HG03064 (cell line): Measurements from ENCODE around the gene CHSY1.

Source experiments
- ATAC-seq: cut with Tn5 transposase; IDR thresholded peaks from one replicate; pipeline ENCODE4 v1.9.1; 2021; ENCODE audit warnings: low read depth; ENCODE audit not compliant: unreplicated experiment

CHSY1 gene

DNA sequence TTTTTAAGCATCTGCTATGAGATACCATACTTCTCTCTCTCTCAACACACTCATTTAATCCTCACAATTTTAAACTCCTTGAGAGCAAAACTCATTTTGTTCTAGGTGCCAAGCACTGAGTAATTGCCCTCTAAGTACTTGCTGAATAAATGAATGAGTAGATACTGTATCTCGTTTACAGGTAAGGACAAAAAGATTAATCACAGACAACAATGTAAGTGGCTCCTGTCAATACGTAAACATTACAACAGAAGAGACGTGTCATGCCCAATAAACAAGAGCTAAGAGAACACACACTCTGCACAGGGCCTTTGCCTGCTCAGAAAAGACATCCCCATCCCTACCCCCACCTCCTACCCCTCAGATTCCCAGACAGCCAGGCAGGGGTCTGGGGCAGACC is 59.8 kb downstream of the CHSY1 start:
- ATAC-seq, result no peak

DNA sequence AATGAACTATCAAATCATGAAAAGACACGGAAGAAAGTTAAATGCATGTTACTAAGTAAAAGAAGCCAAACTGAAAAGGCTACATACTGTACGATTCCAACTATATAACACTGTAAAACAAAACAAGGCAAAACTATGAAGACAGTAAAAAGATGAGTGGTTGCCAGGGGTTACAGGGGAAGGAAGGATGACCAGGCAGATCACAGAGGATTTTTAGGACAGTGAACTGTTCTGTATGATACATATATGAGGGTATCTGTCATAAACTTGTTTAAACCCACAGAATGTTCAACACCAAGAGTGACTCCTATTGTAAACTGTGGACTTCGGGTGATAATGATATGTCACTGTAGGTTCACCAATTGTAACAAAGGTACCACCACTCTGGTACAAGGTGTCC is 60.6 kb downstream of the CHSY1 start:
- no peak for ATAC-seq

DNA sequence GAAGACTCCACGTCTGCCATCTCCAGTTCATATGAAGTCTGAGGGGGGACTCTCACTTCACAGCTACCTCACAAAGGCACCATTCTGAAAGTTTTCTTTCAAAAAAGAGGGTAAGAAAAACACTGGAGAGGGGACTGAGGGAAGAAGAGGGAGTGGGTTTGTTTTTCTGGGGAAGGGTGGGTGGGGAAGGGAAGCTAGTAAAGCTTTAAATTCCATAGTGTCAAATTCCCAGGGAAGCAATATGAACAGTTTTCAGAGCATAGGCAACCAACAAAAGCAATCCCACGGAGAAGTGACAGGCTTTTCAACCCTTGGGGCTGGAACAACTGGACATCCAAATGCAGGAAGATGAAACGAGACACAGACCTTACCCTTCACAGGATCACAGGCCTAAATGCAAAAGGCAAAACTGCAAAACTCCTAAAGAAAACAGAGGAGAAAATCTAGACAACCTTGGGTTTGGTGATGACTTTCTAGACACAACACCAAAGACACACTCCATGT is 61.7 kb downstream of the CHSY1 start:
- no peak for ATAC-seq

- no peak for ATAC-seq
Observed at GRCh38 chr15:101189409-101190091, 62.3 kb downstream of the CHSY1 start.

- ATAC-seq, result peak; percentile 60
Observed at GRCh38 chr15:101188637-101189408, 63.0 kb downstream of the CHSY1 start.

DNA sequence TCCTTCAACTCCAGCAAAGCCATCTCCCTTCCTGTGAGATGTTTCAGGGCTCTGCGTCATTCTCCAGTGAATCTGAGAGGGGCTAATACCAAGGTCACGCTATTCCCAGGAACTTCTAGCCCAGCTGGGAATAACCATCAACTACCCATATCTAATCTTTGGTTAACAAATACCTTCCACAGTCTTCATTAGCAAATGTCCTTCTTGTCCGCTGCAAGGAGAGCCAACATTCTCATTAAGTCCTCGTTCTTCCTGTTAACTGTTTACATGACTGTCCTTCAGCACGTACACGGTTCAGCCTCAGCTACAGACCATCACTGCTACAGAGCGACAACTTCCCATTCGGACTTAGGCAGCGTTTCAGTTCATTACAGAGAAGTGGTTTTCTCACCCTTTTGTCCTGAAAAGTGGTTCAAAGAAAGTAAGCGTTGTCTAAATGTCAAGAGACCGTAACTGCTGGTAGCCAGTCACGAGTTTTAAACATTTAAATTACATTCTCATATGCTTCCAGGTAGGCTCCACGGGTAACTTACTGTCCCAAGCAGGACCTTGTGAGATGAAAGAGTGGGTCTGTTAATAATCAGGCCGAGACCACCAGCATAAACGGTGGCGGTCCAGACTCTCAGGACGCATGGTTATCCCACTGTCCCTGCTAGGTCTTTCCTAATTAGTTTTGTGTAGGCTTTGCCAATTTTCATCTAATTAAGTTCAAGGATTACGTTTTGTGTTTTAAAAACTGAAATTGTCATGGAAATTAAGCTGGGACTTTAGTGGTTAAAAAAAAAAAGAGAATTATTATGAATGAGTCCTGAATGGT is 63.8 kb downstream of the CHSY1 start:
- ATAC-seq, result peak; percentile 53

DNA sequence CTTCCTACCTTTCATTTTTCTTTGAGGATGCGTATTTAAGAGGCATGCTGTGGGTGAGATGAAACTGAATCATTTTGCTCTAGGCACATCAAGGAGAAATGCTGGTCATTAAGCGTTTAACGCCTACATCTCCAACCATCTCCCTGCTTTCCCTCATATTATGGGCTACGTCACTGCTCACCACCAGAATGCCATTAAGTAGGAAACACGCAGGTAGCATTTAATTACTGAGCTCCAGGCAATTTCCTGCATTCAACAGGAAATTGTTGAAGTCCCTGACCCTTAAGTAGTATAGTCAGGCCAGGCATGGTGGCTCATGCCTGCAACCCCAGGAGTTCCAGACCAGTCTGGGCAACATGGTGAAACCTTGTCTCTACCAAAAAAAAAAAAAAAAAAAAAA is 66.1 kb downstream of the CHSY1 start:
- no peak for ATAC-seq

DNA sequence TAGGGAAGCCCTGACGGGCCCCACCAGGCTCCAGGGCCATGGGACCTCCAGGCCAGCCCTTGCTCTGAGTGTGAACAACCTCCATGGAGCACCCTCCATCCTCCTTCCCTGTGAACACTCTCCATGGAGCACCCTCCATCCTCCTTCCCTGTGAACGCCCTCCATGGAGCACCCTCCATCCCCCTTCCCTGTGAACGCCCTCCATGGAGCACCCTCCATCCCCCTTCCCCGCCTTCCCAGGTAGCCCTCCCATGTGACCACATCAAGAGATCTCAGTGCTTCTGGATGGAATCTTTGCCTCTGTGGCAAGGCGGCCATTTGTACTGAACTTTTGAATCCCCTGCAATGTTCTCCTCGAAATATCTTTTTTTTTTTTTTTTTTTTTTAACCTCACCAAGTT is 66.5 kb downstream of the CHSY1 start:
- ATAC-seq, result no peak

DNA sequence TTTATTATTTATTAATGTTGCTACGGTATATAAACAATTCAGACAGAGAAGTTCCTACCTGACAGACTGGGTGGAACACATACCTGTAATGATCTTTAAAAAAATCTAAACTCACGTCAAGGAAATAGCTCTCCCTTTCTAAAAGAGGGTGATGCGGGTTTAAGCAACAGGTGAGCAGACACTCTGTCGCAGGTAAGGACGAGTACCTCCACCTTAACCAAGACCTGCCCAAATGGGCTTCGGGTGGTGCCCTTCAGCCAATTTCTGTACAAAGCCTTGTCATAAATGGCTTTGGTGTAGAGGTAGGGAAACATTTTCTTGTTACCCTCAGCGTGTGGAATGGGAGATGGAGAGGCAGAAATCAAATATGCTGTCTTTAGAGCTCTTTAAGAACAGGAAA is 67.0 kb downstream of the CHSY1 start:
- no peak for ATAC-seq

DNA sequence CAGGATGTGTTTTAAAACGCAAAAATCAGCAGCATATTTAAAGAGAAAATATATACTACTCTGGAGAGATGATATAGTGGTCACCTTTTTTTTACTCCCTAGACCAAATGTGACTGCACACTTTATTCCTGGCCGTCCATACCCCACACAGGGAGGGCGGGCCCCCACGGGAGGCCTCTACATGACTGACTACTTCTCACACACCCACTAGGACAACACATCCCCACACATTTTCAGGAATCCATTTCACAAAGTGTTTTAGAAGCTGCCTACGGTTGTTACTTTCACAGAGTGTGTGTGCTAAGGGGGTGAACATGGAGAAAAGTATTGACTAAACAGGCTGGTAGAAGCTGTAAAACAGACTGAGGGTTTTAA is 67.9 kb downstream of the CHSY1 start:
- no peak for ATAC-seq

- ATAC-seq, result no peak
Observed at GRCh38 chr15:101183226-101183930, 68.5 kb downstream of the CHSY1 start.

DNA sequence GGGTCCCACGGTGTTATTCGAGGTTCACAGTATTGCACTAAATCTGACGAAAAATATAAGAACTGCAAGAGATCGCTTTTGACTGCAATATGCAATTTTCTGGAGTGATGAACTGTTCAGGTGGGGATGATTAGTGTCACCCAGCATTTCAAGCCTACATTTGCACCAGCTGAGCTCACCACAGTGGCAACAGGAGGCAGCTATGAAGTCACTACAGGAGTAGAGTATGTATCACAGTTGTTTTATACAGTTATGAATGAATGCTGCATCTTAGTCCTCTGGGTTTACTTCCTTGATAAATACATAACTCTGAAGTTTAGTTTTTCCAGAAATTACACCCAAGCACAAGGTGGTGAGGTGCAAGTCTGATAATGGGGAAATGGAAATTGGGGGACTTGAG is 69.6 kb downstream of the CHSY1 start:
- ATAC-seq, result no peak

- ATAC-seq, result no peak
Observed at GRCh38 chr15:101181349-101181748, 70.5 kb downstream of the CHSY1 start.

GRCh38 chr15:101180620-101181307 is 71.1 kb downstream of the CHSY1 start:
- no peak for ATAC-seq

DNA sequence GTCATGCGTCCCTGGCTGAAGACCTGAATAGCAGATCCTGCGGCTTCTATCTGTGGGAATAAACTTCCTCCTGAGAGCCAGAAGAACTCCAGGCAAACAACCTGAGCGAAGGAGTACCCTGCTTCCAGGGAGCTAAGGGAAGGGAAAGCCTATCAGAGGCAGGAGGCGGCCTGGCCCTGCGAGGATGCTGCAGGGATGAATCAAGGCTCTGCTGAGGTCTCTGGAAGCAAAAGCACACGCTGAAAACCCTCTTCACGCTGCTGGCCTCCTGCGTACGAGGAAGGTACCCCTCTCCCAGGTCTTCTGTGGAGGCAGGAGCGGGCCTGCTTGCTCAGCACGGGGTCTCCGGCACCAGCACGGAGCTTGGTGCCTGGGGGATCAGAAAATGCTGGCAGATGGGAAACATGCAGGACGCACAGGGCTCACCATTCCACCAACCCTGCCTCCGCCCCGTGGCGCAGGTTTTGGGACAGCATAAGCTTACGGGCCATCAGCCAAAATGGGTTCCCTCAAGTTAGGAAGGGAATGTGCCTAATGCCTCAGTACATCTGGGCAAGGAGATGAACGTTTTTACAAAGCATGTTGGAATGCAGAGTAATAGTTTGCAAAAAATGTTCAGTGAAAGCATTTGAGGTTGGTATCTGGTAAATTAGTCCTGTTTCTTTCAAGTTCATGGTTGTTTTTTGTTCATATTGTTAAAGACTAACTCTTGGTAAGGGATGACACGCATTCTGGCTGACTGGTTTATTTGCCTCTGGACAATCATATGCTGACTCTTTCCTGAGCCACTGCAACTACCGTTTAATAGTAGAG is 72.3 kb downstream of the CHSY1 start:
- ATAC-seq, result no peak

- no peak for ATAC-seq
Observed at GRCh38 chr15:101178931-101179330, 72.9 kb downstream of the CHSY1 start.

- no peak for ATAC-seq
Observed at GRCh38 chr15:101178479-101178878, 73.4 kb downstream of the CHSY1 start.

- ATAC-seq, result no peak
Observed at GRCh38 chr15:101177866-101178265, 74.0 kb downstream of the CHSY1 start.

GRCh38 chr15:101176625-101177024 is 75.2 kb downstream of the CHSY1 start:
- no peak for ATAC-seq
